Astrocyte (in vitro differentiated cells and primary cell): ENCODE measurements around the gene RIT2. TPM values are rescaled to one million over a fixed set of nuclear protein-coding genes. Genes with fewer than 3 reads are reported as not detected.

Source experiments
- DNase-seq: peaks from one replicate; pipeline ENCODE4 v3.0.0-alpha.2; 2010; ENCODE audit warnings: low read depth
- FAIRE-seq: peaks from 2 replicates; lab custom pipeline; 2011; peaks lifted over from hg19 to GRCh38; lab: Jason Lieb, UNC
- H2AFZ ChIP-seq: 2 replicates; pipeline ENCODE4 v1.6.0; 2012; ENCODE audit warnings: low read depth, low read length, inconsistent platforms
- H3K27ac ChIP-seq: 2 replicates; pipeline ENCODE4 v1.5.1; 2011; ENCODE audit warnings: low read depth, low read length, inconsistent platforms
- H3K27me3 ChIP-seq: 2 replicates; pipeline ENCODE4 v1.6.0; 2011; ENCODE audit warnings: low read length, inconsistent platforms; ENCODE audit not compliant: insufficient read depth
- H3K36me3 ChIP-seq: 2 replicates; pipeline ENCODE4 v1.5.1; 2011; ENCODE audit warnings: low read length, inconsistent platforms; ENCODE audit not compliant: insufficient read depth
- H3K4me1 ChIP-seq: 2 replicates; pipeline ENCODE4 v1.5.1; 2011; ENCODE audit warnings: low read length, inconsistent platforms; ENCODE audit not compliant: insufficient read depth
- H3K4me2 ChIP-seq: 2 replicates; pipeline ENCODE4 v1.6.0; 2012; ENCODE audit warnings: low read length, inconsistent platforms
- H3K4me3 ChIP-seq: 2 replicates; pipeline ENCODE4 v1.5.1; 2011; ENCODE audit warnings: low read depth, mild to moderate bottlenecking, low read length, inconsistent platforms; ENCODE audit not compliant: insufficient read depth
- H3K79me2 ChIP-seq: 2 replicates; pipeline ENCODE4 v1.6.0; 2012; ENCODE audit warnings: mild to moderate bottlenecking, low read length, inconsistent platforms; ENCODE audit not compliant: insufficient read depth
- H3K9ac ChIP-seq: 2 replicates; pipeline ENCODE4 v1.6.0; 2012; ENCODE audit warnings: mild to moderate bottlenecking, low read length, inconsistent platforms
- H3K9me3 ChIP-seq: 2 replicates; pipeline ENCODE4 v1.5.1; 2012; ENCODE audit warnings: low read depth, mild to moderate bottlenecking, low read length, inconsistent platforms; ENCODE audit not compliant: insufficient read depth
- H4K20me1 ChIP-seq: 2 replicates; pipeline ENCODE4 v1.6.0; 2012; ENCODE audit warnings: low read length, inconsistent platforms; ENCODE audit not compliant: insufficient read depth
- H3K27ac Mint-ChIP-seq: one replicate; pipeline ENCODE4 v1.8.0; 2021; ENCODE audit warnings: mild to moderate bottlenecking, mixed read lengths; ENCODE audit not compliant: unreplicated experiment
- H3K27me3 Mint-ChIP-seq: one replicate; pipeline ENCODE4 v1.8.0; 2021; ENCODE audit warnings: low read depth, mixed read lengths; ENCODE audit not compliant: unreplicated experiment
- H3K36me3 Mint-ChIP-seq: one replicate; pipeline ENCODE4 v1.8.0; 2021; ENCODE audit warnings: low read depth, mixed read lengths; ENCODE audit not compliant: unreplicated experiment
- H3K4me1 Mint-ChIP-seq: one replicate; pipeline ENCODE4 v1.8.0; 2021; ENCODE audit warnings: low read depth, mixed read lengths; ENCODE audit not compliant: unreplicated experiment
- H3K4me3 Mint-ChIP-seq: one replicate; pipeline ENCODE4 v1.8.0; 2021; ENCODE audit warnings: mild to moderate bottlenecking, moderate library complexity, mixed read lengths; ENCODE audit not compliant: unreplicated experiment
- H3K9me3 Mint-ChIP-seq: one replicate; pipeline ENCODE4 v1.8.0; 2021; ENCODE audit warnings: mild to moderate bottlenecking, mixed read lengths; ENCODE audit not compliant: unreplicated experiment
- EZH2 ChIP-seq: IDR thresholded peaks from 2 replicates; pipeline ENCODE4 v1.6.1; 2012; ENCODE audit warnings: mild to moderate bottlenecking, low read length, inconsistent platforms; ENCODE audit not compliant: insufficient read depth
- total RNA-seq: library from RNA; stranded (reverse); gene quantifications from 2 replicates; pipeline ENCODE4 v1.2.1, GENCODE V29; 2021
- TF ChIP-seq, protein P1 (sequence below): IDR thresholded peaks from 2 replicates; pipeline ENCODE4 v1.5.1; 2011; ENCODE audit warnings: low read depth, mild to moderate bottlenecking, inconsistent platforms, low read length, moderate library complexity; ENCODE audit not compliant: insufficient read depth

The RIT2 gene
- total RNA-seq, 1 donor from 2014 or later, result not detected

DNA sequence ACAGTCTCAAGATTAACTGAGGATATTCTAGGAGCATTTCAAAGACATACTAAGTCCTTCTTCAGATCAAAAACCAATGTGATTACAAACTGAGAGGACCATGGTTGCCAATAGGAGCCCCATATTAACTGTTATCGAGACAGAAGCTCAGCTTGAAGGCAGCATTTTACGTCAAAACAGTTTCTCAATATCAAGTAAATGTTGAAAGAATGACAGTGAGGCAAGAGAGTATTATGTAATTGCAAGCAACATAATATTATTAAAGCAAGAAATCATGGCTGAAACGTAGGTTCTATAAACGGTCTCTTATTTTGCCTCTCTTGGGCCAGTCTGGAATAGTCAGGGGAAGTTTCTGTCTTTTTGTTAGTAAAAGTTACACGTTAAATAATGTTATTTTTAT is 22.9 kb downstream of the RIT2 start:
- Histone ChIP-seq H3K9ac (no peak overlapping the region), H3K4me1 (no peaks in the 10 kb centered on the region), H3K36me3 (no peaks in the 10 kb centered on the region), H3K27ac (no peak overlapping the region), H3K27me3 (no peaks in the 10 kb centered on the region), H3K4me2 (no peak overlapping the region), H2AFZ (no peak overlapping the region), H4K20me1 (no peaks in the 10 kb centered on the region), H3K9me3 (no peaks in the 10 kb centered on the region), H3K4me3 (no peak overlapping the region), H3K79me2 (no peaks in the 10 kb centered on the region)
- no peaks in the 10 kb centered on the region for H3K27me3 Mint-ChIP-seq
- no peaks in the 10 kb centered on the region for H3K9me3 Mint-ChIP-seq
- H3K4me1 Mint-ChIP-seq, result no peaks in the 10 kb centered on the region
- DNase-seq (no peak), FAIRE-seq (no peak)
- no peak overlapping the region for H3K27ac Mint-ChIP-seq
- TF ChIP-seq EZH2, result no peak
- no peaks in the 10 kb centered on the region for H3K36me3 Mint-ChIP-seq
- H3K4me3 Mint-ChIP-seq, result no peak overlapping the region

DNA sequence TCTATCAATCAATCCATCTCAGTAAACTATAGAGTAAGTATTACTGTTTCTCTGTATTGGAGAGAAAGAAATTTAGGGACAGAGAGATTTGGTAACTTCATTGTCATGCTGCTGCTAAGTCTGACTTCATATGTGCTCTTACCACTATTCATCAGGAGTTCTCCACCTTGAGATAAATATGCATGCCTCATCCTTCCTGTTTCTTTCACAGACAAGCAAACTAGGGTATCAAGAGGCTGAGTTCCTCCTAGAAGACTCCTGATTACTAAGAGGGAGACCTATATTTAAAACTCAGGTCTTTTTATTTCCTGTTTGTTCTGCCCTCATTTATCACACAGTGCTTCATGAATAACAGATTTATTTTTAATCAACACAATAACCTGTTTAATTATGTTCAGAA is 34.1 kb downstream of the RIT2 start:
- H3K27me3 ChIP-seq, result no peaks in the 10 kb centered on the region
- no peak for DNase-seq
- H3K4me3 Mint-ChIP-seq, result no peak overlapping the region
- no peaks in the 10 kb centered on the region for H3K79me2 ChIP-seq
- no peaks in the 10 kb centered on the region for H3K9me3 ChIP-seq
- TF ChIP-seq, protein P1, sequence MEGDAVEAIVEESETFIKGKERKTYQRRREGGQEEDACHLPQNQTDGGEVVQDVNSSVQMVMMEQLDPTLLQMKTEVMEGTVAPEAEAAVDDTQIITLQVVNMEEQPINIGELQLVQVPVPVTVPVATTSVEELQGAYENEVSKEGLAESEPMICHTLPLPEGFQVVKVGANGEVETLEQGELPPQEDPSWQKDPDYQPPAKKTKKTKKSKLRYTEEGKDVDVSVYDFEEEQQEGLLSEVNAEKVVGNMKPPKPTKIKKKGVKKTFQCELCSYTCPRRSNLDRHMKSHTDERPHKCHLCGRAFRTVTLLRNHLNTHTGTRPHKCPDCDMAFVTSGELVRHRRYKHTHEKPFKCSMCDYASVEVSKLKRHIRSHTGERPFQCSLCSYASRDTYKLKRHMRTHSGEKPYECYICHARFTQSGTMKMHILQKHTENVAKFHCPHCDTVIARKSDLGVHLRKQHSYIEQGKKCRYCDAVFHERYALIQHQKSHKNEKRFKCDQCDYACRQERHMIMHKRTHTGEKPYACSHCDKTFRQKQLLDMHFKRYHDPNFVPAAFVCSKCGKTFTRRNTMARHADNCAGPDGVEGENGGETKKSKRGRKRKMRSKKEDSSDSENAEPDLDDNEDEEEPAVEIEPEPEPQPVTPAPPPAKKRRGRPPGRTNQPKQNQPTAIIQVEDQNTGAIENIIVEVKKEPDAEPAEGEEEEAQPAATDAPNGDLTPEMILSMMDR, result no peak
- TF ChIP-seq EZH2, result no peak
- no peaks in the 10 kb centered on the region for H3K36me3 Mint-ChIP-seq
- H3K4me1 Mint-ChIP-seq, result no peaks in the 10 kb centered on the region
- H4K20me1 ChIP-seq, result no peaks in the 10 kb centered on the region
- no peak overlapping the region for H3K27ac Mint-ChIP-seq
- H3K36me3 ChIP-seq, result no peaks in the 10 kb centered on the region
- no peaks in the 10 kb centered on the region for H3K27me3 Mint-ChIP-seq
- no peak overlapping the region for H3K4me2 ChIP-seq
- no peak overlapping the region for H2AFZ ChIP-seq
- FAIRE-seq, result no peak
- H3K9ac ChIP-seq, result no peak overlapping the region
- H3K27ac ChIP-seq, result no peak overlapping the region
- H3K9me3 Mint-ChIP-seq, result no peaks in the 10 kb centered on the region
- H3K4me3 ChIP-seq, result no peak overlapping the region
- no peaks in the 10 kb centered on the region for H3K4me1 ChIP-seq

DNA sequence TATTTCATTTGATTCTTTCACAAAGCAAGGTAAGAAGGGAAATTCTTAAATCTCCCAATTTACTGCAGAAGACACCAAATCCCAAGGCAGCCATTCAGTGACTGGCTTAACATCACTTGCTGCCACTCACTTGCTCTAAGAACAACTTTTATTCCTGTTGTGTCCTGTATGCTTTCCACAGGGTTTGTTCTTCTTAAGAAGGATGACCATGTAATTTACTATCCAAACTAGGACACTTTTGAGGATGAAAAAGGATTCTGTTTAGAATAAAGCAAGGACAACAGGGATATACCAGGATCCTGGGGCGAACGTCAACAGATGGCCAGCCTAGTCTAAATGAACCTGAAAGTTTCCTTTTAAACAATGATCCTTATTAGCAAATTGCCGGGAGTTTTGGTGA is 34.8 kb downstream of the RIT2 start:
- no peak overlapping the region for H3K27ac ChIP-seq
- no peak for DNase-seq
- no peaks in the 10 kb centered on the region for H3K4me1 ChIP-seq
- H3K4me3 ChIP-seq, result no peak overlapping the region
- no peaks in the 10 kb centered on the region for H3K36me3 ChIP-seq
- H3K79me2 ChIP-seq, result no peaks in the 10 kb centered on the region
- H3K27me3 ChIP-seq, result no peaks in the 10 kb centered on the region
- H3K9ac ChIP-seq, result no peak overlapping the region
- no peaks in the 10 kb centered on the region for H4K20me1 ChIP-seq
- no peak for FAIRE-seq
- no peaks in the 10 kb centered on the region for H3K4me1 Mint-ChIP-seq
- no peak overlapping the region for H3K4me2 ChIP-seq
- H3K9me3 ChIP-seq, result no peaks in the 10 kb centered on the region
- H3K27ac Mint-ChIP-seq, result no peak overlapping the region
- no peak overlapping the region for H3K4me3 Mint-ChIP-seq
- no peak for TF ChIP-seq EZH2
- TF ChIP-seq, protein P1, result no peak
- H3K9me3 Mint-ChIP-seq, result no peaks in the 10 kb centered on the region
- no peaks in the 10 kb centered on the region for H3K36me3 Mint-ChIP-seq
- no peaks in the 10 kb centered on the region for H3K27me3 Mint-ChIP-seq
- H2AFZ ChIP-seq, result no peak overlapping the region
